HEK293T (cell line): Measurements from ENCODE around the gene AMN1.

Experiments
- BHLHE40 ChIP-seq: fragments of 450-650 bp; IDR thresholded peaks from 2 replicates; pipeline ENCODE4 v1.6.1; 2016; ENCODE audit warnings: mild to moderate bottlenecking, moderate library complexity, borderline replicate concordance
- ELF4 ChIP-seq: fragments of 450-650 bp; IDR thresholded peaks from 2 replicates; pipeline ENCODE4 v1.6.1; 2017; ENCODE audit warnings: antibody characterized with exemption
- FOXK2 ChIP-seq: fragments of 450-650 bp; IDR thresholded peaks from 2 replicates; pipeline ENCODE4 v1.6.1; 2016; ENCODE audit warnings: mild to moderate bottlenecking
- SUZ12 ChIP-seq: fragments of 450-650 bp; IDR thresholded peaks from 2 replicates; pipeline ENCODE4 v1.6.1; 2016; ENCODE audit warnings: mild to moderate bottlenecking

GRCh38 chr12:31756977-31757420 is 28.2 kb upstream of the AMN1 start:
- TF ChIP-seq SUZ12 (no peak), BHLHE40 (no peak), FOXK2 (no peak), ELF4 (no peak)
